ENCODE data around the gene PAXIP1. TPM values are rescaled to one million over a fixed set of nuclear protein-coding genes. Genes with fewer than 3 reads are reported as not detected.

Gene PAXIP1
- total RNA-seq, 1 experiment from 2014 or later = 32.6 TPM

DNA sequence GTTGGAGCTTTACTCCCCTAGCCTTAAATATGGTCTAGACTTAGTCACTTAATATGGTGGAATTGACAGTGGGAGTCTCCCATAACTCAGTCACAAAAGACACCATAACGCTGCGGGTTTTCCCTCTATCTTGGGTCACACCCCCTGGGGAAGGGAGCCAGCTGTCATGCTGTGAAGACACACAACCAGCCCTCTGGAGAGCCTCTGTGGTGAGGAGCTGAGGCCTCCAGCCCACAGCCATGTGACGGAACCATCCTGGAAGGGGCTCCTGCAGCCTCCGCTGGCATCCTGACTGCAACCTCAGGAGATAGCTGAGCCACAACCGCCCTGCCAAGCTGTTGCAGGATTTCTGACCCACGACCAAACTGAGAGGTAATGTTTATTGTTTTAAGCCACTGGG lies 37.9 kb downstream of the PAXIP1 start:
- Histone ChIP-seq H3K23ac (ENCODE audit: insufficient read length, low read depth, low read length) (no peak overlapping the region), H3K27ac (ENCODE audit: insufficient read length, low read depth, low read length) (no peak overlapping the region), H3K4me2 (ENCODE audit: insufficient read depth, insufficient read length, low read length) (no peak overlapping the region), H3K79me2 (ENCODE audit: insufficient read depth, low read length) (no peaks in the 10 kb centered on the region; the same call in 1 of the 2 replicates), H3K18ac (ENCODE audit: insufficient read length, low read depth, low read length) (no peak overlapping the region), H3K27me3 (ENCODE audit: insufficient read depth, low read length) (no peaks in the 10 kb centered on the region), H3K4ac (ENCODE audit: low read depth, low read length) (no peak overlapping the region), H2BK20ac (ENCODE audit: low read depth, low read length, poor library complexity, severe bottlenecking) (no peak overlapping the region), H3K9ac (ENCODE audit: extremely low read depth, insufficient read length, low read length) (no peak overlapping the region), H3K23me2 (ENCODE audit: insufficient read length, low read depth, low read length, poor library complexity, severe bottlenecking) (no peaks in the 10 kb centered on the region), H3K9me3 (ENCODE audit: control insufficient read depth, low read depth, low read length) (no peaks in the 10 kb centered on the region), H2BK5ac (ENCODE audit: insufficient read length, low read length) (no peak overlapping the region), H2BK12ac (ENCODE audit: insufficient read length, low read depth, low read length) (no peak overlapping the region), H3K56ac (ENCODE audit: insufficient read length, low read depth, low read length) (no peak overlapping the region), H3K79me1 (ENCODE audit: insufficient read depth, low read depth, low read length, poor library complexity, severe bottlenecking) (peaks cover 4% of the 10 kb centered on the region), H2AK5ac (ENCODE audit: insufficient read length, low read length) (no peak overlapping the region), H3T11ph (ENCODE audit: low read length) (no peak overlapping the region), H4K8ac (replicated peaks; ENCODE audit: insufficient read length, low read depth, low read length) (no peak overlapping the region), H2BK15ac (ENCODE audit: low read depth, low read length) (no peak overlapping the region), H3K4me1 (ENCODE audit: insufficient read depth, low read length) (no peaks in the 10 kb centered on the region), H4K91ac (ENCODE audit: insufficient read length, low read depth, low read length) (no peak overlapping the region), H2BK120ac (ENCODE audit: low read depth, low read length, poor library complexity, severe bottlenecking) (no peak overlapping the region), H4K20me1 (ENCODE audit: control insufficient read depth, insufficient read depth, insufficient read length) (no peaks in the 10 kb centered on the region), H4K5ac (ENCODE audit: insufficient read length, low read depth, low read length) (no peak overlapping the region), H2AFZ (ENCODE audit: low read length) (no peak overlapping the region), H3K14ac (ENCODE audit: insufficient read depth, low read length) (no peak overlapping the region)
- H3K4me1 Mint-ChIP-seq = no peaks in the 10 kb centered on the region
- no peak overlapping the region for H3K27ac Mint-ChIP-seq
- no CpG with 5 or more reads among the region's 6 CpGs for WGBS (ENCODE audit: extremely low coverage, insufficient read length, low lambda C conversion rate)
- no peaks in the 10 kb centered on the region for H3K9me3 Mint-ChIP-seq
- H3K4me3 Mint-ChIP-seq = no peak overlapping the region
- H3K27me3 Mint-ChIP-seq (ENCODE audit: low read depth) = no peaks in the 10 kb centered on the region
- no peak for DNase-seq
- H3K36me3 Mint-ChIP-seq (ENCODE audit: insufficient read depth in 1 of 3, low read depth in 3 of 3) = peaks cover 60 to 97% (median 86%) of the 10 kb centered on the region in 3 experiments; a peak in 6 of 7 replicates
- TF ChIP-seq, protein P1, sequence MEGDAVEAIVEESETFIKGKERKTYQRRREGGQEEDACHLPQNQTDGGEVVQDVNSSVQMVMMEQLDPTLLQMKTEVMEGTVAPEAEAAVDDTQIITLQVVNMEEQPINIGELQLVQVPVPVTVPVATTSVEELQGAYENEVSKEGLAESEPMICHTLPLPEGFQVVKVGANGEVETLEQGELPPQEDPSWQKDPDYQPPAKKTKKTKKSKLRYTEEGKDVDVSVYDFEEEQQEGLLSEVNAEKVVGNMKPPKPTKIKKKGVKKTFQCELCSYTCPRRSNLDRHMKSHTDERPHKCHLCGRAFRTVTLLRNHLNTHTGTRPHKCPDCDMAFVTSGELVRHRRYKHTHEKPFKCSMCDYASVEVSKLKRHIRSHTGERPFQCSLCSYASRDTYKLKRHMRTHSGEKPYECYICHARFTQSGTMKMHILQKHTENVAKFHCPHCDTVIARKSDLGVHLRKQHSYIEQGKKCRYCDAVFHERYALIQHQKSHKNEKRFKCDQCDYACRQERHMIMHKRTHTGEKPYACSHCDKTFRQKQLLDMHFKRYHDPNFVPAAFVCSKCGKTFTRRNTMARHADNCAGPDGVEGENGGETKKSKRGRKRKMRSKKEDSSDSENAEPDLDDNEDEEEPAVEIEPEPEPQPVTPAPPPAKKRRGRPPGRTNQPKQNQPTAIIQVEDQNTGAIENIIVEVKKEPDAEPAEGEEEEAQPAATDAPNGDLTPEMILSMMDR (conservative IDR thresholded peaks at IDR 0.05) = no peak
